ENCODE data around the gene WWP2. TPM values are rescaled to one million over a fixed set of nuclear protein-coding genes. Genes with fewer than 3 reads are reported as not detected.

WWP2 gene
- total and polyA plus RNA-seq, 11 donors: 8.4 to 33.2 (median 23.5) TPM

DNA sequence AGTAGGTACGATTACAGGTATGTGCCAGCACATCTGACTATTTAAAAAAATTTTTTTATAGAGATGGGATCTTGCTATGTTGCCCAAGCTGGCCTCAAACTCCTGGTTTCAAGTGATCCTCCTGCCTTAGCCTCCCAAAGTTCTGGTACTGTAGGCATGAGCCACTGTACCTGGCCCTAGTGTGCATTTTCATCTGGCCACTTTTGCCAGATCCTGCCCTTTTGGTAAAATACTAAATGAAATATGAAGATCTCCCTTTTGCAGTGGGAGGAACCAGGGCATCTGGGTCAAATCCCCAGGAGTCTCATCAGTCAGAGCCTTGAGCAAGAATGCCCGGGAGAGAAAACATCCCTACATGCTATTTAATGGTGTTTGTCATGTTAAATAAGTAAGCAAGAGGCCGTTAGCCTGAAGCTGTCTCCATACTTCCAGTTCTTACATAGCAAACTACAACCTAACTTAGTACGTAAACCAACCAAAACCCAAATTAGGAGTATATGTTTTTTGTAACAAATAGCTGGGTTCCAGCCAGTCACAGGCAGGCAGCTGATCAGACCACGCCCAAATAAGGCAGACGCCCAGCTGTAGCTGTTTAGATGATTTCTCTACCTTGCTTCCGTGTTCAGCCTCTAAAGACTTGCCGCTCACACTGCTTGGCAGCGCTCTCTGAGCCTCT is 142.5 kb downstream of the WWP2 start:
- intact Hi-C loops (cut with DNase I): loop anchor here in 1 of 10 donors (5.0 kb wide), 1 partner anchor 32 kb away; no protein-coding TSS in a partner anchor
- Histone ChIP-seq H3K27me3 (no peaks in the 10 kb centered on the region), H3K36me3 (peaks cover 0 to 32% (median 8%) of the 10 kb centered on the region in 9 donors), H3K27ac (no peak overlapping the region), H3K9me3 (no peaks in the 10 kb centered on the region), H3K4me3 (no peak overlapping the region), H3K4me1 (no peaks in the 10 kb centered on the region)
- ATAC-seq: no peak
- TF ChIP-seq, protein P1, sequence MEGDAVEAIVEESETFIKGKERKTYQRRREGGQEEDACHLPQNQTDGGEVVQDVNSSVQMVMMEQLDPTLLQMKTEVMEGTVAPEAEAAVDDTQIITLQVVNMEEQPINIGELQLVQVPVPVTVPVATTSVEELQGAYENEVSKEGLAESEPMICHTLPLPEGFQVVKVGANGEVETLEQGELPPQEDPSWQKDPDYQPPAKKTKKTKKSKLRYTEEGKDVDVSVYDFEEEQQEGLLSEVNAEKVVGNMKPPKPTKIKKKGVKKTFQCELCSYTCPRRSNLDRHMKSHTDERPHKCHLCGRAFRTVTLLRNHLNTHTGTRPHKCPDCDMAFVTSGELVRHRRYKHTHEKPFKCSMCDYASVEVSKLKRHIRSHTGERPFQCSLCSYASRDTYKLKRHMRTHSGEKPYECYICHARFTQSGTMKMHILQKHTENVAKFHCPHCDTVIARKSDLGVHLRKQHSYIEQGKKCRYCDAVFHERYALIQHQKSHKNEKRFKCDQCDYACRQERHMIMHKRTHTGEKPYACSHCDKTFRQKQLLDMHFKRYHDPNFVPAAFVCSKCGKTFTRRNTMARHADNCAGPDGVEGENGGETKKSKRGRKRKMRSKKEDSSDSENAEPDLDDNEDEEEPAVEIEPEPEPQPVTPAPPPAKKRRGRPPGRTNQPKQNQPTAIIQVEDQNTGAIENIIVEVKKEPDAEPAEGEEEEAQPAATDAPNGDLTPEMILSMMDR (IDR thresholded peaks at IDR 0.05): no peak
- no peak for TF ChIP-seq POLR2A (IDR thresholded peaks at IDR 0.05)
- 89 to 92% (median 91%) methylated on average over 9 of the region's 9 CpGs for WGBS, 4 donors
- DNase-seq: no peak

DNA sequence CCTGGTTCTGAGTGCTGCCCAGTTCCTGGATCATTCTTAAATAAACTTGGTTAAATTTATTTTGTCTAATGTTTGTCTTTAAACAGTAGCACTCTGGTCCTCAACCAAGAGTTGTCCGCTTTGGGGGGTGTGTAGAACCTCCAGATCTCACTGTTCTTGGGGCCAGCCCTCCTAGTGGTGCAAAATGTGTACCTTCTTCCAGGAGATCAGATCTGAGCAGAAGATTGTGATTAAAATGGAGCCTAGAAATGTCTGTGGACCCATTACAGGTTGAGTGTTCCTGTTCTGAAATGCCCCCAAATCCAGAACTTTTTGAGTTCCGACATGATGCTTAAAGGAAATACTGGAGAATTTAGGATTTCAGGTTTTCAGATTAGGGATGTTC is 143.0 kb downstream of the WWP2 start:
- ATAC-seq: no peak
- Histone ChIP-seq H3K9me3 (no peaks in the 10 kb centered on the region), H3K36me3 (peaks cover 0 to 37% (median 9%) of the 10 kb centered on the region in 9 donors), H3K4me3 (no peak overlapping the region), H3K27ac (no peak overlapping the region), H3K27me3 (no peaks in the 10 kb centered on the region), H3K4me1 (no peaks in the 10 kb centered on the region)
- DNase-seq: no peak
- 72 to 75% (median 74%) methylated on average over 2 of the region's 2 CpGs for WGBS, 4 donors
- intact Hi-C loops (cut with DNase I): loop anchor here in 1 of 10 donors (5.0 kb wide), 1 partner anchor 33 kb away; no protein-coding TSS in a partner anchor
- no peak for TF ChIP-seq POLR2A (IDR thresholded peaks at IDR 0.05)

DNA sequence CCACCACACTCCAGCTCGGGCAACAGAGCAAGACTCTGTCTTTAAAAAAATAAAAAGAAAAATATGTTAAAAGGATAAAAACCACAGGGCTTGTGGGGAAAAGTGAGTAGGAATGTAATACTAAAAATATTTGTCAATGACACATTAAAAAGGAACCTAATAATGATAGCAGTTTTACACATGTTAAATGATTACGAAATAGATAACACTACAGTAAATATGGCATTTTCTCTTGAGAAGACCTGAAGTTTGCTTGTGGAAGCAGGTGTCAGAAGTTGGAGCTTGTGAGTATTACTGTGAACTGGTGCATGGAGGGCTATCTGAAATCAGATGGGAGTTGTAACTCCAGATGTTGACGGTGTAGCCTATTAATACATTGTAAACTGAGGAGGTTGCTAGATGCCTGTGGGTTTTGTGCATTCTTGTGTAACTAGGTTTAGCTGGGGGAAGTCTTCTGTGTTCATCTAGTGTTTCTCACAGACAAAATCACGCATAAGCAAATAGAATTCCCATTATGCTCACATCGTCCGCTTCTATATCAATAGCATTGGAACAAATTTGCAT is 144.8 kb downstream of the WWP2 start:
- Histone ChIP-seq H3K4me3 (no peak overlapping the region), H3K27me3 (no peaks in the 10 kb centered on the region), H3K27ac (no peak overlapping the region), H3K9me3 (no peaks in the 10 kb centered on the region), H3K36me3 (peaks cover 0 to 44% (median 13%) of the 10 kb centered on the region in 9 donors), H3K4me1 (no peaks in the 10 kb centered on the region)
- ATAC-seq (no peak), DNase-seq (no peak)
- 93 to 97% (median 96%) methylated on average over 6 of the region's 6 CpGs for WGBS, 4 donors
- intact Hi-C loops (cut with DNase I): loop anchor here in 2 of 10 donors (2.0 to 5.0 kb wide), 2 partner anchors 35 to 36 kb away; no protein-coding TSS in a partner anchor
- no peak for TF ChIP-seq POLR2A (IDR thresholded peaks at IDR 0.05)
- TF ChIP-seq, protein P1 (IDR thresholded peaks at IDR 0.05): no peak

DNA sequence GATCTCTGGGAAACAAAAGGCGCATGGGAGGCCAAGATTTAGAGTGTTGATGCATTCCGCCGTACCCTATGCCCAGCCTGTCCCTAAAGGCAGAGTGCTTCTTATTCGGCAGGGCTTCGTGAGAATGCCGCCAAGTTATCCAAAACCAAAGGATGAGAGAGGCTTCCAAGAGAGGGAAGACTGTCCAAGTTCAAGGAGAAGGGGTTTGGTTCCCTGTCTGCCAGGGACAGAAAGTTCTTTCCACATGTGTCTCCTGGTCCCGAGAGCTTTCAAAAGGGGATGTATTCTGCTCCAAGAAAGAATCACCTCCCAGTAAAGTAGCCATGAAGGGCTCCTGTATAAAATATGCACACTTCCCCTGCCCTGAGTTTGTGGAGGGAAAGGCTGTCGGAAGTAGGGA is 146.9 kb downstream of the WWP2 start:
- no peak for ATAC-seq
- TF ChIP-seq POLR2A (IDR thresholded peaks at IDR 0.05): no peak
- TF ChIP-seq, protein P1 (IDR thresholded peaks at IDR 0.05): no peak
- Histone ChIP-seq H3K4me1 (no peaks in the 10 kb centered on the region), H3K9me3 (no peaks in the 10 kb centered on the region), H3K36me3 (peaks cover 0 to 42% (median 13%) of the 10 kb centered on the region in 9 donors), H3K4me3 (no peak overlapping the region), H3K27me3 (no peaks in the 10 kb centered on the region), H3K27ac (no peak overlapping the region)
- DNase-seq: no peak
- WGBS, 4 donors: 95 to 98% (median 96%) methylated on average over 8 of the region's 8 CpGs
- intact Hi-C loops (cut with DNase I): loop anchor here in 1 of 10 donors (5.0 kb wide), 1 partner anchor 37 kb away; no protein-coding TSS in a partner anchor
